Astrocyte of the cerebellum (primary cell): ENCODE data around the gene GHR.

Experiments
- DNase-seq: peaks from one replicate; pipeline ENCODE4 v3.0.0-alpha.2; 2011; ENCODE audit warnings: low read depth
- H3K4me3 ChIP-seq: 2 replicates; pipeline ENCODE4 v1.5.1; 2011; ENCODE audit warnings: mild to moderate bottlenecking, low read depth, low read length, moderate library complexity
- in situ Hi-C: cut with HindIII; loops from 2 replicates; pipeline ENCODE4 v1.10.0; 2017; ENCODE audit warnings: low sequenced_read_pairs
- TF ChIP-seq, protein P1 (sequence below): IDR thresholded peaks from 2 replicates; pipeline ENCODE4 v1.5.1; 2012; ENCODE audit warnings: low read length, low read depth, moderate library complexity, mild to moderate bottlenecking; ENCODE audit errors: missing control alignments

GHR gene

DNA sequence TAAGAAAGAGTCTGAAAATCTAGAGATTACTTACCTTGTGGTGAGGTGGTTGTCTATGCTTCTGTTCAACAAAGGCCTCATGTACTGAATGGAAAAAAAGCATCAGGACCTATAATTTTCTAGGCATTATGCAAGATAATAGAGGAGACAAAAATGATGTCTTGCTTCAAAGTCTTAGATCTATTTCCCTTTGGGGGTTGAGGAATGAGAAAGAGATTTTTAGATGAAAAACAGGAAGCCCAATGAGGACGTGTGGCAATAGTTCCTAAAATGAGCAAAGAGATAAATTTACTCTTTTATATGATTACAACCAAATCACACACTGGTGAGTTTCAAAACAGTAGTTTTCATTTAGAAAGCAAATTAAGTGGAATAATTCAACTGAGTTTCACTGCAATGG lies 99.5 kb downstream of the GHR start:
- TF ChIP-seq, protein P1, sequence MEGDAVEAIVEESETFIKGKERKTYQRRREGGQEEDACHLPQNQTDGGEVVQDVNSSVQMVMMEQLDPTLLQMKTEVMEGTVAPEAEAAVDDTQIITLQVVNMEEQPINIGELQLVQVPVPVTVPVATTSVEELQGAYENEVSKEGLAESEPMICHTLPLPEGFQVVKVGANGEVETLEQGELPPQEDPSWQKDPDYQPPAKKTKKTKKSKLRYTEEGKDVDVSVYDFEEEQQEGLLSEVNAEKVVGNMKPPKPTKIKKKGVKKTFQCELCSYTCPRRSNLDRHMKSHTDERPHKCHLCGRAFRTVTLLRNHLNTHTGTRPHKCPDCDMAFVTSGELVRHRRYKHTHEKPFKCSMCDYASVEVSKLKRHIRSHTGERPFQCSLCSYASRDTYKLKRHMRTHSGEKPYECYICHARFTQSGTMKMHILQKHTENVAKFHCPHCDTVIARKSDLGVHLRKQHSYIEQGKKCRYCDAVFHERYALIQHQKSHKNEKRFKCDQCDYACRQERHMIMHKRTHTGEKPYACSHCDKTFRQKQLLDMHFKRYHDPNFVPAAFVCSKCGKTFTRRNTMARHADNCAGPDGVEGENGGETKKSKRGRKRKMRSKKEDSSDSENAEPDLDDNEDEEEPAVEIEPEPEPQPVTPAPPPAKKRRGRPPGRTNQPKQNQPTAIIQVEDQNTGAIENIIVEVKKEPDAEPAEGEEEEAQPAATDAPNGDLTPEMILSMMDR: no peak
- no peak overlapping the region for H3K4me3 ChIP-seq
- in situ Hi-C loops: no loop called here
- no peak for DNase-seq

DNA sequence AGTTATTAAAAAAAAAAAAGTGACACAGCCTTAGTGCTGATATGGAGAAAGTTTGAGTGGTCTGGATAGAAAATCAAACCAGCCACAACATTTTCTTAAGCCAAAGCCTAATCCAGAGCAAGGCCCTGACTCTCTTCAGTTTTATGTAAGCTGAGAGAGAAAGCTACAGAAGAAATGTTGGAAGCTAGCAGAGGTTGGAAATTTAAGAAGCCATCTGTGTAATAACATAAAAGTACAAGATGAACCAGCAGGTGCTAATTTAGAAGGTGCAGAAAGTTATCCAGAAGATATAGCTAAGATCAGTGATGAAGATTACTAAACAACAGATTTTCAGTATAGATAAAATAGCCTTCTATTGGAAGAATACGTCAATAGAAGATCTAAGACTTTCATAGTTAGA lies 102.9 kb downstream of the GHR start:
- TF ChIP-seq, protein P1: no peak
- no peak overlapping the region for H3K4me3 ChIP-seq
- in situ Hi-C loops: no loop called here
- no peak for DNase-seq

DNA sequence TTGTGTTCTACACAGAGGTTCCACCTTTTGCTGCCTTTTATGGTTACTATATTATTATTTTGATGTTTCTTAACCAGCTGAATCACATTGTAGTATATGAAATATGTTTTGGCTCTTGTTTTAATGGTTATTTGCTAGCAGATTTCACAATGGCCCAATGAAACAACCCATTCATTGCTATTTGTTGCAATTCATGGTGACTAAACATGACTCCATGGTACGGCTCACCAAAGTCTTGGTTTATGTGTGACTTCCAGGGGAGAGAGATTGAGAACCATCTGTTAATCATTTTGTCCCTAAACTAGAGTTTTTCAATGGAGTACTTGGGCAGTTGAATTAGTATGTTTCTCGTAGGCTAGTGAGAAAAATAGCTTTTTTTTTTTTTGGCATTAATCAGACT lies 108.4 kb downstream of the GHR start:
- TF ChIP-seq, protein P1: no peak
- DNase-seq: no peak

DNA sequence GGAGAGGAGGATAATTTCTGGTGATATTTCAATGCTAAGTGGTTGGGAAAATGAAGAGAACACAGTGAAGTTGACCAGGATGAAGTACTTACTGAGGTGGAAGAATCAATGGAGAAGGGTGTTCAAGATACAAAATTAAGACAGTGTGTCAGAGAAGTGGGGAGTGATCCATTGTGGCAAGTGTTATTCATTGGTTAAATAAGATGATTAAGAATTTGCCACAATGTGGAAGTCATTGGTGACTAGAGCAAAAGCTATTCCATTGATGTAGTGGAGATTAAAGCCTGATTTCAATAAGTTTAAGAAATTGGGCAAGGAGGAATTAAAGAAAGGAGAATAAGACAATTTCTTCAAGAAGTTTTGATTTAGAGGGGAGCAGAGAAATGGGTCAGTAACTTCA lies 118.9 kb downstream of the GHR start:
- no peak for DNase-seq
- TF ChIP-seq, protein P1: no peak
- no peak overlapping the region for H3K4me3 ChIP-seq
- in situ Hi-C loops: no loop called here

More for the DNA sequence above, 108.4 kb downstream of the GHR start:
- in situ Hi-C loops: no loop called here
- H3K4me3 ChIP-seq: no peak overlapping the region

DNA sequence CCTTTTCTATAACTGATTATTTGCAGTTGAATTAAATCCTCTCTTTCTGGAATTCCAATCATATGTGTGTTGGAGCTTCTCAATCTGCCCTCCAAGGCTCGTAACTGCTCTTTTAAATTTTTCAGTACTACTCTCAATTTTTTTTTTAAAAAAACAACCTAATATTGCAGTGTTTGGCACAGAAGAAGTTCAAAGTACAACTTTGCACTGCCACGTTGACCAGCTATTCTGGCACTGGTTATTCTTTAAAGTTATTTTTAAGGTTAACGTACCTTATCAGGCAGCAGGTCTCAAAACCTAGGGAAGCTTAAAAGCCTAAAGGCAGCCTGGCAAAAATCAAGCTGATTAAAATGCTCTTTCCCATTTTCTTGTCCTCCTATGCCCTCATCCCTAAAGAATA lies 120.5 kb downstream of the GHR start:
- no peak overlapping the region for H3K4me3 ChIP-seq
- TF ChIP-seq, protein P1: no peak
- DNase-seq: no peak
- in situ Hi-C loops: no loop called here

DNA sequence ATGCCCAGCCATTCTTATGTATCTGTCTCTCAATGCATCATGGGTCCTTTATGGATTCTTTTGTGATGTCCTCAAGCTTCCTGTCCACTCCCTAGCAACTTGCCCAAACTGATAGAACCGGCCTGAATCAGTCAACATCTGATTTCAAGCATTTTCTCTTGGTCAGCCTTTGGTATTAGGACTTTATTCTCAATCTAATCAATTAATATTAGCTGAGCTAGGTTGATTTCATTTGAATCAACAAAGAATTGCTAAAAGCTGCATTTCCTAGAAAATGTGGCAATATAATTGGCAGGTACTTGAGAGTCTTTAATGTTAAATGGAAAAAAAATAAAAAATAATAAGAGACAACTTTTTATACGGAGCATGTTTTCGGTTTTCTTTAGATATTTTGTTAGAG lies 121.8 kb downstream of the GHR start:
- TF ChIP-seq, protein P1: no peak
- no peak for DNase-seq
- in situ Hi-C loops: no loop called here

DNA sequence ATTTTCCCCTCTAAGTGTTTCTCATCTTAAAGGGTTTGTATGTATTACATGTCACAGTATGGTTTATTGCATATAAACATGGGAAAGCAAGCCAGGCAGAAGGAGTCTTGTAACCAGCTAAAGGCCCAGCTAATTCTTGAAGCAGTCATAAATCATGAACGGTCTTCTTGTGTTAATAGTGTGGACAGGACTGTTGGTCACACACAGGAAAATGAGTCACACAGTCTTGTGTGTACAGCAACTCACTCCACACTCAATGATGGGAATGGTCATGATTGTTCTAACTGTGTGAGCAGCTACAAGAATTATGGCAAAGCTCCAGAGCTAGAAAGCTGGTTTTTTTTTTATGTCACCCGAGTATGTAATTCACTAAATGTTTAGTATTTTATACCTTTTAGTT lies 123.9 kb downstream of the GHR start:
- in situ Hi-C loops: no loop called here
- TF ChIP-seq, protein P1: no peak
- H3K4me3 ChIP-seq: no peak overlapping the region
- no peak for DNase-seq

More for the DNA sequence above, 121.8 kb downstream of the GHR start:
- no peak overlapping the region for H3K4me3 ChIP-seq
